GM19455 (cell line): ENCODE results near the gene ACVR1B.

Source experiments
- ATAC-seq: cut with Tn5 transposase; IDR thresholded peaks from one replicate; pipeline ENCODE4 v1.9.1; 2021; ENCODE audit not compliant: unreplicated experiment

Gene ACVR1B

GRCh38 chr12:52003591-52003990 is 52.1 kb downstream of the ACVR1B start:
- ATAC-seq: no peak

GRCh38 chr12:52004042-52004648 is 52.6 kb downstream of the ACVR1B start:
- no peak for ATAC-seq

- no peak for ATAC-seq
Measured at GRCh38 chr12:52005218-52005902, 53.9 kb downstream of the ACVR1B start.

GRCh38 chr12:52005903-52006703 is 54.6 kb downstream of the ACVR1B start:
- no peak for ATAC-seq

GRCh38 chr12:52006726-52007157 is 55.2 kb downstream of the ACVR1B start, which contains the start of gene TAMALIN:
TAMALIN (plus strand) TSS chr12:52006946; CDS start chr12:52007020, 74 bp downstream.
- no peak for ATAC-seq

- no peak for ATAC-seq
Measured at GRCh38 chr12:52007158-52007921, 55.8 kb downstream of the ACVR1B start.

GRCh38 chr12:52007982-52008510 is 56.5 kb downstream of the ACVR1B start:
- ATAC-seq: no peak

GRCh38 chr12:52009081-52009751 is 57.7 kb downstream of the ACVR1B start:
- no peak for ATAC-seq

- ATAC-seq: no peak
Measured at GRCh38 chr12:52010152-52010622, 58.7 kb downstream of the ACVR1B start.

- no peak for ATAC-seq
Measured at GRCh38 chr12:52010692-52011601, 59.4 kb downstream of the ACVR1B start.

GRCh38 chr12:52011602-52012214 is 60.2 kb downstream of the ACVR1B start:
- no peak for ATAC-seq

GRCh38 chr12:52013626-52014310 is 62.3 kb downstream of the ACVR1B start:
- ATAC-seq: no peak

GRCh38 chr12:52014567-52015530 is 63.4 kb downstream of the ACVR1B start:
- ATAC-seq: no peak

- ATAC-seq: no peak
Measured at GRCh38 chr12:52015532-52016041, 64.1 kb downstream of the ACVR1B start.

- ATAC-seq: no peak
Measured at GRCh38 chr12:52018433-52019112, 67.1 kb downstream of the ACVR1B start.

- no peak for ATAC-seq
Measured at GRCh38 chr12:52019113-52019770, 67.7 kb downstream of the ACVR1B start.
